H9 (cell line): ENCODE results near the gene GSE1. TPM values are rescaled to one million over a fixed set of nuclear protein-coding genes. Genes with fewer than 3 reads are reported as not detected.

ENCODE experiments used
- DNase-seq: peaks from one replicate; pipeline ENCODE4 v3.0.0-alpha.2; 2017
- H2AFZ ChIP-seq: one replicate; pipeline ENCODE4 v1.6.1; 2013; ENCODE audit warnings: mild to moderate bottlenecking, low read length, control low read depth, moderate library complexity
- H2AK5ac ChIP-seq: 2 replicates; pipeline ENCODE4 v1.6.1; 2013; ENCODE audit warnings: low read length, control low read depth, mixed read lengths; ENCODE audit not compliant: insufficient read length
- H2BK120ac ChIP-seq: one replicate; pipeline ENCODE4 v1.6.1; 2013; ENCODE audit warnings: low read depth, mild to moderate bottlenecking, low read length, control low read depth, inconsistent platforms; ENCODE audit not compliant: poor library complexity, severe bottlenecking
- H2BK12ac ChIP-seq: 2 replicates; pipeline ENCODE4 v1.6.1; 2013; ENCODE audit warnings: low read length, control low read depth, mixed read lengths, low read depth; ENCODE audit not compliant: insufficient read length
- H2BK15ac ChIP-seq: 2 replicates; pipeline ENCODE4 v1.6.1; 2013; ENCODE audit warnings: low read depth, low read length, control low read depth
- H2BK20ac ChIP-seq: one replicate; pipeline ENCODE4 v1.6.1; 2013; ENCODE audit warnings: low read depth, mild to moderate bottlenecking, low read length, control low read depth, inconsistent platforms; ENCODE audit not compliant: poor library complexity, severe bottlenecking
- H2BK5ac ChIP-seq: 2 replicates; pipeline ENCODE4 v1.6.1; 2013; ENCODE audit warnings: low read length, control low read depth, mixed read lengths; ENCODE audit not compliant: insufficient read length
- H3K14ac ChIP-seq: 2 replicates; pipeline ENCODE4 v1.6.1; 2013; ENCODE audit warnings: low read length, control low read depth; ENCODE audit not compliant: insufficient read depth
- H3K18ac ChIP-seq: 2 replicates; pipeline ENCODE4 v1.6.1; 2013; ENCODE audit warnings: low read depth, mild to moderate bottlenecking, mixed read lengths, low read length, control low read depth; ENCODE audit not compliant: insufficient read length
- H3K23ac ChIP-seq: 2 replicates; pipeline ENCODE4 v1.6.1; 2013; ENCODE audit warnings: low read length, control low read depth, mixed read lengths, low read depth; ENCODE audit not compliant: insufficient read length
- H3K23me2 ChIP-seq: 2 replicates; pipeline ENCODE4 v1.6.1; 2013; ENCODE audit warnings: low read depth, mild to moderate bottlenecking, mixed read lengths, low read length, control low read depth; ENCODE audit not compliant: insufficient read length, poor library complexity, severe bottlenecking
- H3K27ac ChIP-seq: 2 replicates; pipeline ENCODE4 v1.5.1; 2013; ENCODE audit warnings: low read length, control low read depth, mixed read lengths, low read depth; ENCODE audit not compliant: insufficient read length
- H3K27me3 ChIP-seq: 2 replicates; pipeline ENCODE4 v1.6.1; 2013; ENCODE audit warnings: low read length, control low read depth, inconsistent platforms; ENCODE audit not compliant: insufficient read depth
- H3K4ac ChIP-seq: 2 replicates; pipeline ENCODE4 v1.6.1; 2013; ENCODE audit warnings: low read depth, mild to moderate bottlenecking, control low read depth, inconsistent platforms, low read length, moderate library complexity
- H3K4me1 ChIP-seq: 2 replicates; pipeline ENCODE4 v1.6.1; 2013; ENCODE audit warnings: low read length, control low read depth, inconsistent platforms; ENCODE audit not compliant: insufficient read depth
- H3K4me2 ChIP-seq: 2 replicates; pipeline ENCODE4 v1.6.1; 2013; ENCODE audit warnings: low read length, control low read depth, mixed read lengths; ENCODE audit not compliant: insufficient read length, insufficient read depth
- H3K56ac ChIP-seq: 2 replicates; pipeline ENCODE4 v1.6.1; 2013; ENCODE audit warnings: low read depth, mild to moderate bottlenecking, mixed read lengths, low read length, control low read depth; ENCODE audit not compliant: insufficient read length
- H3K79me1 ChIP-seq: 2 replicates; pipeline ENCODE4 v1.6.1; 2013; ENCODE audit warnings: low read depth, mild to moderate bottlenecking, moderate library complexity, low read length, control low read depth, inconsistent platforms; ENCODE audit not compliant: insufficient read depth, poor library complexity, severe bottlenecking
- H3K79me2 ChIP-seq: 2 replicates; pipeline ENCODE4 v1.6.1; 2013; ENCODE audit warnings: low read length, control low read depth, inconsistent platforms; ENCODE audit not compliant: insufficient read depth
- H3K9ac ChIP-seq: 2 replicates; pipeline ENCODE4 v1.6.1; 2013; ENCODE audit warnings: low read length, control low read depth, mixed read lengths; ENCODE audit not compliant: insufficient read length; ENCODE audit errors: extremely low read depth
- H3K9me3 ChIP-seq: one replicate; pipeline ENCODE4 v1.6.1; 2013; ENCODE audit warnings: low read depth, low read length, inconsistent platforms; ENCODE audit not compliant: control insufficient read depth
- H3T11ph ChIP-seq: one replicate; pipeline ENCODE4 v1.6.1; 2013; ENCODE audit warnings: mild to moderate bottlenecking, low read length, control low read depth, inconsistent platforms
- H4K20me1 ChIP-seq: one replicate; pipeline ENCODE4 v1.6.1; 2013; ENCODE audit not compliant: control insufficient read depth, insufficient read length, insufficient read depth
- H4K5ac ChIP-seq: 2 replicates; pipeline ENCODE4 v1.6.1; 2013; ENCODE audit warnings: low read depth, mild to moderate bottlenecking, mixed read lengths, low read length, control low read depth; ENCODE audit not compliant: insufficient read length
- H4K8ac ChIP-seq: replicated peaks from 2 replicates; pipeline ENCODE4 v1.6.1; 2013; ENCODE audit warnings: low read length, control low read depth, mixed read lengths, low read depth; ENCODE audit not compliant: insufficient read length
- H4K91ac ChIP-seq: 2 replicates; pipeline ENCODE4 v1.6.1; 2013; ENCODE audit warnings: low read depth, mild to moderate bottlenecking, moderate library complexity, mixed read lengths, low read length, control low read depth; ENCODE audit not compliant: insufficient read length
- H3K27ac Mint-ChIP-seq, 3 experiments: 2 replicates in 2 of 3; 3 replicates in 1 of 3; pipeline ENCODE4 v1.8.0; 2020 to 2021; ENCODE audit warnings: mixed read lengths in 3 of 3, mild to moderate bottlenecking in 1 of 3, moderate library complexity in 1 of 3
- H3K27me3 Mint-ChIP-seq: 2 replicates; pipeline ENCODE4 v1.8.0; 2021; ENCODE audit warnings: low read depth, mild to moderate bottlenecking, moderate library complexity, mixed read lengths
- H3K36me3 Mint-ChIP-seq, 3 experiments: 2 replicates in 2 of 3; 3 replicates in 1 of 3; pipeline ENCODE4 v1.8.0; 2020 to 2021; ENCODE audit warnings: low read depth in 3 of 3, mixed read lengths in 3 of 3; ENCODE audit not compliant: insufficient read depth in 1 of 3
- H3K4me1 Mint-ChIP-seq, 2 experiments: 2 replicates each; pipeline ENCODE4 v1.8.0; 2020; ENCODE audit warnings: mixed read lengths in 2 of 2
- H3K4me3 Mint-ChIP-seq, 2 experiments: 2 replicates in 1 of 2; 3 replicates in 1 of 2; pipeline ENCODE4 v1.8.0; 2020 to 2021; ENCODE audit warnings: mild to moderate bottlenecking in 2 of 2, mixed read lengths in 2 of 2, moderate library complexity in 1 of 2
- H3K9me3 Mint-ChIP-seq, 2 experiments: 2 replicates in 1 of 2; 3 replicates in 1 of 2; pipeline ENCODE4 v1.8.0; 2020; ENCODE audit warnings: mild to moderate bottlenecking in 2 of 2, mixed read lengths in 2 of 2, moderate library complexity in 1 of 2
- WGBS: extraction: QIAGEN DNeasy Blood & Tissue Kit; methylation state at CpG from one replicate; pipeline ENCODE4 v1.1.7; 2013; ENCODE audit warnings: missing lambda C conversion rate, low lambda C conversion rate, mixed read lengths; ENCODE audit not compliant: insufficient read length; ENCODE audit errors: extremely low coverage; 5-methylcytosine and 5-hydroxymethylcytosine counted together
- total RNA-seq: library from RNA; stranded (reverse); gene quantifications from 2 replicates; pipeline ENCODE4 v1.2.1, GENCODE V29; 2021
- TF ChIP-seq, protein P1 (sequence below): fragments of 200-600 bp; sonication (generic); conservative IDR thresholded peaks from 3 replicates; pipeline ENCODE4 v1.8.0; 2021; ENCODE audit warnings: antibody characterized with exemption, mild to moderate bottlenecking

The GSE1 gene
- total RNA-seq, 1 experiment from 2014 or later, result 125 TPM

DNA sequence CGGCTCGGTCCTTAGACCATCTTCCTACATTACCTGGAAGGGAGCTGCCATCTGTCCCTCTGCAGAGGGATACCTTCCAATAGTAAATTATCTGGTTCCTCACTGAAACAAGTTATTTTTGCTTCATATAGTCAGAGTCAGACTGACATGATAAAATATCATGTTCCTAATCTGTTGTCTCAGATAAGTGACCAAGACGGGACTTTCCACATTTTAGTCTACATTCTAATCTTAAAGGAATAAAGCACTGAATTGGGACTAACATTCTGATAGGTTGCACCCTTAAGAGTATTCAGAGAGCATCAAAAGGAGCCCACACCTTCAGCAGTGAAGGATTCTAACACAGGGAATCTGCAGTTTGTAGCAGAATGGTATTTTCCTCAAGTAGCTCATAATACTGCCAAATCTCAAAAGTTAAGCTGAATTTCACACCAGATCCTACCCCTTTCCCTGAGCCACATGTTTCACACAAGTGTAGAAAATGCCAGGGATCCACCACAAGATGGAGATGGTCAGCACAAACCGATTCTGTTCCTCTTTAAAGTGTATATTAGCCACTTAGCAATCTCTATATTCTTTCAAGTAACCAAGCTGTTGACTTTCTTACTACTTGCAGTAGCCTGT, 62.2 kb downstream of the GSE1 start:
- H3K4me1 ChIP-seq, result no peaks in the 10 kb centered on the region
- H3K27ac ChIP-seq, result no peak overlapping the region
- no peaks in the 10 kb centered on the region for H3K27me3 ChIP-seq
- H2BK120ac ChIP-seq, result no peak overlapping the region
- no peaks in the 10 kb centered on the region for H4K20me1 ChIP-seq
- no peak overlapping the region for H2AFZ ChIP-seq
- H3K9me3 Mint-ChIP-seq, result no peaks in the 10 kb centered on the region
- no peak overlapping the region for H2BK5ac ChIP-seq
- H3K4me3 Mint-ChIP-seq, result no peak overlapping the region
- TF ChIP-seq, protein P1, sequence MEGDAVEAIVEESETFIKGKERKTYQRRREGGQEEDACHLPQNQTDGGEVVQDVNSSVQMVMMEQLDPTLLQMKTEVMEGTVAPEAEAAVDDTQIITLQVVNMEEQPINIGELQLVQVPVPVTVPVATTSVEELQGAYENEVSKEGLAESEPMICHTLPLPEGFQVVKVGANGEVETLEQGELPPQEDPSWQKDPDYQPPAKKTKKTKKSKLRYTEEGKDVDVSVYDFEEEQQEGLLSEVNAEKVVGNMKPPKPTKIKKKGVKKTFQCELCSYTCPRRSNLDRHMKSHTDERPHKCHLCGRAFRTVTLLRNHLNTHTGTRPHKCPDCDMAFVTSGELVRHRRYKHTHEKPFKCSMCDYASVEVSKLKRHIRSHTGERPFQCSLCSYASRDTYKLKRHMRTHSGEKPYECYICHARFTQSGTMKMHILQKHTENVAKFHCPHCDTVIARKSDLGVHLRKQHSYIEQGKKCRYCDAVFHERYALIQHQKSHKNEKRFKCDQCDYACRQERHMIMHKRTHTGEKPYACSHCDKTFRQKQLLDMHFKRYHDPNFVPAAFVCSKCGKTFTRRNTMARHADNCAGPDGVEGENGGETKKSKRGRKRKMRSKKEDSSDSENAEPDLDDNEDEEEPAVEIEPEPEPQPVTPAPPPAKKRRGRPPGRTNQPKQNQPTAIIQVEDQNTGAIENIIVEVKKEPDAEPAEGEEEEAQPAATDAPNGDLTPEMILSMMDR, result peak; percentile 66
- no peaks in the 10 kb centered on the region for H3K4me1 Mint-ChIP-seq
- no peak overlapping the region for H3K18ac ChIP-seq
- peaks cover 32 to 95% (median 78%) of the 10 kb centered on the region in 3 experiments; a peak in 6 of 7 replicates for H3K36me3 Mint-ChIP-seq
- H3T11ph ChIP-seq, result no peak overlapping the region
- H4K5ac ChIP-seq, result no peak overlapping the region
- H3K79me1 ChIP-seq, result no peaks in the 10 kb centered on the region
- H3K23ac ChIP-seq, result no peak overlapping the region
- no peaks in the 10 kb centered on the region for H3K23me2 ChIP-seq
- H3K4ac ChIP-seq, result no peak overlapping the region
- no peak overlapping the region for H4K8ac ChIP-seq
- no peaks in the 10 kb centered on the region for H3K9me3 ChIP-seq
- WGBS, result no CpG with 5 or more reads among the region's 4 CpGs
- H2BK12ac ChIP-seq, result no peak overlapping the region
- peak overlapping the region in 2 of 3 experiments; percentile 13 to 69; a peak in 2 of 7 replicates for H3K27ac Mint-ChIP-seq
- H3K27me3 Mint-ChIP-seq, result no peaks in the 10 kb centered on the region; the same call in none of the 2 replicates
- H3K14ac ChIP-seq, result no peak overlapping the region
- H2BK20ac ChIP-seq, result no peak overlapping the region
- no peak overlapping the region for H2BK15ac ChIP-seq
- no peak overlapping the region for H3K4me2 ChIP-seq
- H3K9ac ChIP-seq, result no peak overlapping the region
- no peak overlapping the region for H3K56ac ChIP-seq
- no peaks in the 10 kb centered on the region for H3K79me2 ChIP-seq
- H2AK5ac ChIP-seq, result no peak overlapping the region
- no peak for DNase-seq
- no peak overlapping the region for H4K91ac ChIP-seq
